GM12878 (cell line): ENCODE results near the gene NCAN. TPM values are rescaled to one million over a fixed set of nuclear protein-coding genes. Genes with fewer than 3 reads are reported as not detected.

Experiments
- CBFB ChIP-seq: IDR thresholded peaks from 2 replicates; pipeline ENCODE4 v1.6.1; 2016; ENCODE audit warnings: antibody characterized with exemption, low read depth
- ETV6 ChIP-seq, 2 experiments: fragments of 450-650 bp in 1 of 2; IDR thresholded peaks in 1 of 2; conservative IDR thresholded peaks in 1 of 2; 2 replicates each; pipeline ENCODE4 v1.6.1; 2014; ENCODE audit warnings: antibody characterized with exemption in 1 of 2, borderline replicate concordance in 1 of 2, low read depth in 1 of 2, mild to moderate bottlenecking in 1 of 2, moderate library complexity in 1 of 2
- GABPA ChIP-seq: IDR thresholded peaks from 2 replicates; pipeline ENCODE4 v1.6.1; 2014; ENCODE audit warnings: antibody characterized with exemption, low read depth, mild to moderate bottlenecking, inconsistent platforms
- HCFC1 ChIP-seq: fragments of 150-350 bp; IDR thresholded peaks from 2 replicates; pipeline ENCODE4 v1.6.1; 2014; ENCODE audit warnings: low read length
- HDAC6 ChIP-seq: fragments of 200-600 bp; sonication (generic); IDR thresholded peaks from one replicate; pipeline ENCODE4 v1.8.0; 2017; ENCODE audit warnings: antibody characterized with exemption; ENCODE audit not compliant: unreplicated experiment
- IKZF2 ChIP-seq, 2 experiments: fragments of 450-650 bp; IDR thresholded peaks; 2 replicates each; pipeline ENCODE4 v1.6.1; 2017; ENCODE audit warnings: mild to moderate bottlenecking in 2 of 2, moderate library complexity in 2 of 2
- LARP7 ChIP-seq: fragments of 450-650 bp; IDR thresholded peaks from 2 replicates; pipeline ENCODE4 v1.6.1; 2017; ENCODE audit warnings: mild to moderate bottlenecking
- MEF2A ChIP-seq: IDR thresholded peaks from 2 replicates; pipeline ENCODE4 v1.6.1; 2011; ENCODE audit warnings: low read depth, mild to moderate bottlenecking, low read length, moderate library complexity; ENCODE audit not compliant: insufficient read depth
- MYC ChIP-seq: IDR thresholded peaks from 2 replicates; pipeline ENCODE4 v1.6.1; 2011; ENCODE audit warnings: mild to moderate bottlenecking, low read length, moderate library complexity, inconsistent platforms; ENCODE audit not compliant: insufficient read depth, insufficient replicate concordance, insufficient read length, severe bottlenecking
- NFYA ChIP-seq: IDR thresholded peaks from 2 replicates; pipeline ENCODE4 v1.6.1; 2011; ENCODE audit warnings: low read depth, mild to moderate bottlenecking, low read length, improper control_type of control experiment, borderline replicate concordance
- NFYB ChIP-seq: IDR thresholded peaks from 2 replicates; pipeline ENCODE4 v1.6.1; 2011; ENCODE audit warnings: low read depth, mild to moderate bottlenecking, low read length, improper control_type of control experiment, moderate library complexity; ENCODE audit not compliant: insufficient read depth
- NKRF ChIP-seq: fragments of 450-650 bp; conservative IDR thresholded peaks from 2 replicates; pipeline ENCODE4 v1.6.1; 2017; ENCODE audit warnings: mild to moderate bottlenecking, moderate library complexity
- NR2F1 ChIP-seq: fragments of 450-650 bp; conservative IDR thresholded peaks from 2 replicates; pipeline ENCODE4 v1.6.1; 2017; ENCODE audit warnings: mild to moderate bottlenecking
- PAX5 ChIP-seq: IDR thresholded peaks from 2 replicates; pipeline ENCODE4 v1.6.1; 2011; ENCODE audit warnings: low read depth, low read length, borderline replicate concordance
- RCOR1 ChIP-seq: conservative IDR thresholded peaks from 2 replicates; pipeline ENCODE4 v1.6.1; 2012; ENCODE audit warnings: low read depth, low read length, improper control_type of control experiment
- RELB ChIP-seq: fragments of 450-650 bp; IDR thresholded peaks from 2 replicates; pipeline ENCODE4 v1.6.1; 2017; ENCODE audit warnings: low read depth, mild to moderate bottlenecking, moderate library complexity
- RUNX3 ChIP-seq: IDR thresholded peaks from 2 replicates; pipeline ENCODE4 v1.6.1; 2012; ENCODE audit warnings: low read length, inconsistent platforms
- SP1 ChIP-seq: IDR thresholded peaks from one replicate; pipeline ENCODE4 v1.6.1; 2011; ENCODE audit warnings: low read depth, low read length
- SPI1 ChIP-seq: IDR thresholded peaks from 2 replicates; pipeline ENCODE4 v1.6.1; 2011; ENCODE audit warnings: low read depth, mild to moderate bottlenecking, low read length, moderate library complexity, borderline replicate concordance; ENCODE audit not compliant: insufficient read depth
- TCF12 ChIP-seq: IDR thresholded peaks from 2 replicates; pipeline ENCODE4 v1.6.1; 2011; ENCODE audit warnings: low read depth, mild to moderate bottlenecking, low read length
- ZBTB11 ChIP-seq: fragments of 450-650 bp; formaldehyde crosslinking; IDR thresholded peaks from 2 replicates; pipeline ENCODE4 v1.5.0; 2022; ENCODE audit warnings: mild to moderate bottlenecking, missing genetic modification characterization
- ZSCAN29 ChIP-seq: fragments of 450-650 bp; IDR thresholded peaks from 2 replicates; pipeline ENCODE4 v1.6.1; 2017; ENCODE audit warnings: mild to moderate bottlenecking, moderate library complexity
- polyA plus RNA-seq, 11 experiments: library from polyadenylated mRNA; depleted of rRNA in 4 of 11; unstranded in 6 of 11; stranded (reverse) in 5 of 11; fragments of >200 nt; fragmentation: Nextera tagmentation in 4 of 11; fragmentation: Illumina TruSeq in 1 of 11; extraction: Ambion mirVana in 4 of 11; extraction: Trizol in 1 of 11; gene quantifications; 1 replicate in 1 of 11; 2 replicates in 10 of 11; pipeline versions ENCODE4 v1.2.1 to v1.2.3, GENCODE V29; 2011 to 2016; ENCODE audit warnings: inconsistent platforms in 2 of 11, missing spikeins in 2 of 11, low read depth in 1 of 11
- total RNA-seq, 4 experiments: library from RNA; depleted of rRNA in 3 of 4; stranded (reverse); fragments of >200 nt in 3 of 4; fragmentation: Illumina TruSeq in 1 of 4; extraction: Trizol in 1 of 4; gene quantifications; 2 replicates each; pipeline versions ENCODE4 v1.2.1 to v1.2.3, GENCODE V29; 2013 to 2021

Gene NCAN
- total and polyA plus RNA-seq, 10 of the 15 experiments (the other 5 are each of a cell fraction or from before 2014, with no cell fraction given): 0.02 to 0.34 (median 0.12) TPM; not detected in 1

- peak; percentile 99 for TF ChIP-seq RELB
- no peak for TF ChIP-seq NFYA
- peak; percentile 66; the same call in 1 of the 2 replicates for TF ChIP-seq ZSCAN29
- TF ChIP-seq HDAC6: no peak
- peak; percentile 99 for TF ChIP-seq GABPA
- no peak; a peak in 1 of 4 replicates for TF ChIP-seq ETV6 (conservative IDR thresholded peaks at IDR 0.05 in 1 of 2, IDR thresholded peaks at IDR 0.05 in 1 of 2; ENCODE audit: borderline replicate concordance in 1 of 2, low read depth in 1 of 2)
- TF ChIP-seq RUNX3: peak; percentile 75
- peak; percentile 97 for TF ChIP-seq ZBTB11 (CRISPR knock-in tag)
- peak in 1 of 2 experiments; percentile 37; a peak in 2 of 4 replicates for TF ChIP-seq IKZF2 (IDR thresholded peaks at IDR 0.05)
- TF ChIP-seq HCFC1: peak; percentile 87
- TF ChIP-seq NR2F1: peak; percentile 63
- TF ChIP-seq NKRF: 0 out of 2 replicates have a peak, but pooled peaks have one; percentile 78
- TF ChIP-seq RCOR1: no peak
- peak; percentile 87 for TF ChIP-seq SP1
- peak; percentile 25; the same call in 1 of the 2 replicates for TF ChIP-seq SPI1
- TF ChIP-seq LARP7: peak; percentile 92
- peak; percentile 43 for TF ChIP-seq CBFB
- peak; percentile 71; the same call in 1 of the 2 replicates for TF ChIP-seq MEF2A
- TF ChIP-seq NFYB: peak; percentile 89
- TF ChIP-seq TCF12: peak; percentile 52; the same call in 1 of the 2 replicates
- no peak for TF ChIP-seq MYC
- TF ChIP-seq PAX5: 0 out of 2 replicates have a peak, but pooled peaks have one; percentile 11
Observed at GRCh38 chr19:19192078-19192882, 19.5 kb upstream of the NCAN start, which contains the start of the genes BORCS8 and RFXANK (continued).
